HG03095 (cell line): Measurements from ENCODE around the gene GABBR2.
"Not testable (repeated sequence)": the region's sequence is repeated elsewhere in the genome, so short reads cannot be mapped to it uniquely, and the experiment has no call there.

ENCODE experiments used
- ATAC-seq: cut with Tn5 transposase; IDR thresholded peaks from one replicate; pipeline ENCODE4 v1.9.1; 2021; ENCODE audit warnings: moderate library complexity; ENCODE audit not compliant: unreplicated experiment

The GABBR2 gene

GRCh38 chr9:98597236-98597771 is 111.4 kb downstream of the GABBR2 start:
- ATAC-seq = no peak

- no peak for ATAC-seq
Measured at GRCh38 chr9:98596486-98596885, 112.2 kb downstream of the GABBR2 start.

GRCh38 chr9:98594546-98595160 is 114.1 kb downstream of the GABBR2 start:
- no peak for ATAC-seq

GRCh38 chr9:98593354-98594253 is 115.1 kb downstream of the GABBR2 start:
- ATAC-seq = no peak

- no peak for ATAC-seq
Measured at GRCh38 chr9:98591696-98592095, 117.0 kb downstream of the GABBR2 start.

GRCh38 chr9:98590101-98590500 is 118.6 kb downstream of the GABBR2 start:
- ATAC-seq = no peak

- no peak for ATAC-seq
Measured at GRCh38 chr9:98589102-98589501, 119.6 kb downstream of the GABBR2 start.

- not testable (repeated sequence) for ATAC-seq
Measured at GRCh38 chr9:98584853-98585438, 123.8 kb downstream of the GABBR2 start.

- ATAC-seq = no peak
Measured at GRCh38 chr9:98584059-98584458, 124.7 kb downstream of the GABBR2 start.

GRCh38 chr9:98583417-98583816 is 125.3 kb downstream of the GABBR2 start:
- no peak for ATAC-seq

- ATAC-seq = no peak
Measured at GRCh38 chr9:98580956-98581355, 127.8 kb downstream of the GABBR2 start.

- ATAC-seq = no peak
Measured at GRCh38 chr9:98579700-98580099, 129.0 kb downstream of the GABBR2 start.

- ATAC-seq = no peak
Measured at GRCh38 chr9:98577446-98577845, 131.3 kb downstream of the GABBR2 start.

GRCh38 chr9:98576859-98577258 is 131.9 kb downstream of the GABBR2 start:
- ATAC-seq = no peak

- peak; percentile 19 for ATAC-seq
Measured at GRCh38 chr9:98576354-98576753, 132.4 kb downstream of the GABBR2 start.

GRCh38 chr9:98575379-98576346 is 133.1 kb downstream of the GABBR2 start:
- ATAC-seq = peak; percentile 79

GRCh38 chr9:98573749-98574278 is 134.9 kb downstream of the GABBR2 start:
- ATAC-seq = no peak

GRCh38 chr9:98572796-98573195 is 135.9 kb downstream of the GABBR2 start:
- ATAC-seq = no peak

- no peak for ATAC-seq
Measured at GRCh38 chr9:98572054-98572627, 136.6 kb downstream of the GABBR2 start.

GRCh38 chr9:98571643-98572042 is 137.1 kb downstream of the GABBR2 start:
- ATAC-seq = no peak
